Stimulated activated CD4-positive, alpha-beta T cell treated with anti-CD3 and anti-CD28 coated beads, Interleukin-4, amount 100 ng/mL, for 4 hours (primary cell): ENCODE data around the gene GRIN2D.

Source experiments
- DNase-seq, 2 experiments: peaks; one replicate each; pipeline ENCODE4 v3.0.0-alpha.2; 2020

The GRIN2D gene

GRCh38 chr19:48443256-48443655 lies 49.8 kb downstream of the GRIN2D start:
- no peak for DNase-seq
